K562 (cell line): ENCODE measurements around the gene KRT82. TPM values are rescaled to one million over a fixed set of nuclear protein-coding genes. Genes with fewer than 3 reads are reported as not detected.

Source experiments
- ATAC-seq: fragments of 200-7000 bp; cut with Tn5 transposase; 3 replicates; pipeline ENCODE4 v1.9.1; 2020; ENCODE audit warnings: moderate library complexity
- BruUV-seq: library from RNA; stranded (reverse); fragments of 400-500 nt; replicated peaks from 2 replicates; lab custom pipeline; 2021; lab: Mats Ljungman, UMichigan
- CTCF ChIA-PET: fragments of 300-600 bp; formaldehyde crosslinking; extraction: SDS; loops from one replicate; lab custom pipeline; 2021; ENCODE audit warnings: low intra/inter-chr PET ratio; lab: Yijun Ruan, JAX
- POLR2A ChIA-PET: fragments of 300-600, 350-650 bp; sonication (Branson Sonifier 250); formaldehyde crosslinking; extraction: SDS; loops from one replicate; lab custom pipeline; 2021; ENCODE audit warnings: antibody characterized with exemption, inconsistent platforms; lab: Yijun Ruan, JAX
- DNase-seq, 4 experiments: peaks; one replicate each; pipeline versions ENCODE4 v3.0.0 to v3.0.0-alpha.2; 2011 to 2018; ENCODE audit warnings: low spot score in 3 of 4, mixed read lengths in 3 of 4; ENCODE audit errors: extremely low read depth in 1 of 4
- FAIRE-seq: peaks from 2 replicates; lab custom pipeline; 2011; peaks lifted over from hg19 to GRCh38; lab: Jason Lieb, UNC
- H2AFZ ChIP-seq: 2 replicates; pipeline ENCODE4 v1.6.0; 2011; ENCODE audit warnings: low read depth, low read length, control low read depth, inconsistent platforms
- H3K27ac ChIP-seq: fragments of 200-600 bp; 3 replicates; pipeline ENCODE4 v1.8.0; 2011; ENCODE audit warnings: low read depth, mild to moderate bottlenecking, control low read depth, inconsistent platforms, low read length, moderate library complexity, mixed read lengths; ENCODE audit errors: extremely low read depth
- H3K27me3 ChIP-seq, 2 experiments: fragments of 300-600 bp in 1 of 2; 2 replicates in 1 of 2; 3 replicates in 1 of 2; pipeline versions ENCODE4 v1.6.0 to v1.8.0; 2011; ENCODE audit warnings: inconsistent platforms in 2 of 2, low read length in 2 of 2, mild to moderate bottlenecking in 1 of 2, mixed read lengths in 1 of 2, moderate library complexity in 1 of 2; ENCODE audit not compliant: control insufficient read depth in 2 of 2, insufficient read depth in 2 of 2
- H3K36me3 ChIP-seq: fragments of 300-600 bp; 3 replicates; pipeline ENCODE4 v1.8.0; 2011; ENCODE audit warnings: mild to moderate bottlenecking, low read length, inconsistent platforms; ENCODE audit not compliant: control insufficient read depth, insufficient read depth
- H3K4me1 ChIP-seq, 2 experiments: fragments of 200-600 bp in 1 of 2; replicated peaks in 1 of 2; 2 replicates in 1 of 2; 3 replicates in 1 of 2; pipeline versions ENCODE4 v1.5.1 to v1.8.0; 2011; ENCODE audit warnings: inconsistent platforms in 2 of 2, low read length in 2 of 2, mild to moderate bottlenecking in 1 of 2, mixed read lengths in 1 of 2, moderate library complexity in 1 of 2; ENCODE audit not compliant: control insufficient read depth in 2 of 2, insufficient read depth in 2 of 2
- H3K4me2 ChIP-seq: 2 replicates; pipeline ENCODE4 v1.6.1; 2011; ENCODE audit warnings: low read length, control low read depth, inconsistent platforms, mixed read lengths; ENCODE audit not compliant: insufficient read depth
- H3K4me3 ChIP-seq: fragments of 200-600 bp; sonication (generic), shearing (Covaris generic); 2 replicates; pipeline ENCODE4 v1.5.1; 2016; ENCODE audit warnings: control low read depth, inconsistent platforms
- H3K79me2 ChIP-seq: fragments of 200-600 bp; 3 replicates; pipeline ENCODE4 v1.8.0; 2011; ENCODE audit warnings: low read length, inconsistent platforms; ENCODE audit not compliant: control insufficient read depth, insufficient read depth
- H3K9ac ChIP-seq, 2 experiments: 2 replicates each; pipeline versions ENCODE4 v1.6.0 to v1.6.1; 2011; ENCODE audit warnings: low read depth in 2 of 2, low read length in 2 of 2, control low read depth in 1 of 2, inconsistent platforms in 1 of 2, mild to moderate bottlenecking in 1 of 2, mixed read lengths in 1 of 2; ENCODE audit not compliant: insufficient read depth in 1 of 2
- H3K9me1 ChIP-seq: one replicate; pipeline ENCODE4 v1.6.0; 2011; ENCODE audit warnings: inconsistent platforms, mild to moderate bottlenecking, low read length, moderate library complexity; ENCODE audit not compliant: control insufficient read depth, insufficient read depth
- H3K9me3 ChIP-seq: replicated peaks from 2 replicates; pipeline ENCODE4 v1.5.1; 2011; ENCODE audit warnings: low read depth, low read length, inconsistent platforms; ENCODE audit not compliant: control insufficient read depth, insufficient read depth
- H4K20me1 ChIP-seq: replicated peaks from 2 replicates; pipeline ENCODE4 v1.6.1; 2011; ENCODE audit warnings: low read length, inconsistent platforms, mixed read lengths; ENCODE audit not compliant: control insufficient read depth, insufficient read depth
- EGR1 ChIP-seq: fragments of 450-650 bp; conservative IDR thresholded peaks from 2 replicates; pipeline ENCODE4 v1.6.1; 2017; ENCODE audit warnings: mild to moderate bottlenecking
- KHSRP ChIP-seq: fragments of 450-650 bp; IDR thresholded peaks from 2 replicates; pipeline ENCODE4 v1.6.1; 2017
- RBM22 ChIP-seq: fragments of 200-400 bp; formaldehyde crosslinking; IDR thresholded peaks from 2 replicates; pipeline ENCODE4 v1.6.1; 2018; ENCODE audit warnings: low read length, low read depth; ENCODE audit not compliant: poor library complexity, severe bottlenecking
- ZNF134 ChIP-seq: fragments of 250-450 bp; sonication (Bioruptor Pico); conservative IDR thresholded peaks from 2 replicates; pipeline ENCODE4 v1.4.0; 2020
- ZNF263 ChIP-seq: sonication (generic); formaldehyde crosslinking; IDR thresholded peaks from 2 replicates; pipeline ENCODE4 v1.8.0; 2022; ENCODE audit warnings: mild to moderate bottlenecking, missing genetic modification reagents, borderline replicate concordance
- ZSCAN29 ChIP-seq: fragments of 450-650 bp; IDR thresholded peaks from 2 replicates; pipeline ENCODE4 v1.6.1; 2017
- WGBS: fragments of 100-300 bp; shearing (Covaris generic); methylation state at CpG from one replicate; pipeline ENCODE4 v1.1.6; 2016; ENCODE audit warnings: low coverage, mixed read lengths; ENCODE audit not compliant: insufficient coverage; ENCODE audit errors: missing lambda C conversion rate; 5-methylcytosine and 5-hydroxymethylcytosine counted together
- in situ Hi-C: fragments of 300-500 bp; cut with MboI; formaldehyde crosslinking; loops from 4 replicates; pipeline ENCODE4 v1.15.0; 2018; ENCODE audit warnings: inconsistent platforms, mixed read lengths
- intact Hi-C: fragments of 100-400 bp; cut with micrococcal nuclease; formaldehyde crosslinking; loops from 2 replicates; pipeline ENCODE4 v1.14.2; 2022
- polyA plus RNA-seq, 8 experiments: library from polyadenylated mRNA; depleted of rRNA in 4 of 8; stranded (reverse) in 5 of 8; unstranded in 3 of 8; fragments of >200 nt; fragmentation: Nextera tagmentation in 2 of 8; fragmentation: Illumina TruSeq in 1 of 8; extraction: Ambion mirVana in 2 of 8; extraction: Trizol in 1 of 8; gene quantifications; 2 replicates each; pipeline versions ENCODE4 v1.2.1 to v1.2.3, GENCODE V29; 2011 to 2014; ENCODE audit warnings: inconsistent platforms in 1 of 8, missing spikeins in 1 of 8
- total RNA-seq, 7 experiments: library from RNA; depleted of rRNA in 6 of 7; stranded (reverse); fragments of >200 nt in 6 of 7; fragmentation: Illumina TruSeq in 2 of 7; extraction: Trizol in 2 of 7; gene quantifications; 2 replicates each; pipeline versions ENCODE4 v1.2.1 to v1.2.3, GENCODE V29; 2011 to 2021; ENCODE audit warnings: low replicate concordance in 1 of 7

Gene KRT82
- total and polyA plus RNA-seq, 9 of the 15 experiments (the other 6 are each of a cell fraction or from before 2014, with no cell fraction given): not detected

DNA sequence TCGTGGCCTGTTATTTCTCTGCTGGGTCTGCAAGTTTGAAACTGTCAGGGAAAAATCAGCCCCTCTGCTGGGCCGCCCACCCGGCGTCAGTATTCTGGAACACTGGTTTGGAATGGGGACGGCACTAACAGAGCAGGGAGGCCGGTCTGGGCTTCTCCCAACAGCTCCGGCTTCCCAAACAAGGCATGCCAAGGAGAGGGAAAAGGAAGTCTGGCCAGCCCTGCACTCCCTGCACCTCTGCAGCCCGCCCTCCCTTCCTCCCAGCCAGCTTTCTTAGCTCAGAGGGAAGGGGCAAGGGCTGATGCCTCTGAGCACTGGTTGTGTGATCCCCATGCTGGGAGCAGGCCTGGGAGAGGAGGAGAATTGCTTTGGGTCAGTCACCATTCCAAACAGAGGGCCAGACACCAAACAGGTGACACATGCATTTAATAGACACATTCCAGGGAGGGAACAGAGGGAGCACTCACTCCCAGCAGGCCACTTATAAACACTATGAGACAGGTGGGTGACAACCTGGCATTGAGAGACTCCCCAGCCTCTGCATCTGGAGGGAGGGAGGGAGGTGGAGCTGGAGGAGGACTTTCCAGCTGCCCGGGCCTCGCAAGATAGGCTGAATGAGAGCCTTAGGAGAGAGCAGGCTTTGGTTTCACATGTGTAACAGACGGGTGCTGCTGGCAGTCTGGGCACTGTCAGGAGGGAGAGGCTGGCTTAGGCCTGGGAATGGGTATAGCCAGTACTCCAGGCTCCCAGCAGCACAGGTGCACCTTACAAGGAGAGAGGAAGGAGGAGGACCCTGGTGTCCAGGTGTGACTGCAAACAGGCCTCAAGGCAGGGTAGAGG lies 17.7 kb upstream of the KRT82 start:
- intact Hi-C loops (no loop called here), in situ Hi-C loops (loop anchor here (10.0 kb wide), 1 partner anchor 761 kb away; the partner anchor contains the start of genes CSAD and ZNF740)
- Histone ChIP-seq H3K27ac (no peak overlapping the region), H3K79me2 (no peaks in the 10 kb centered on the region), H3K4me1 (no peaks in the 10 kb centered on the region), H4K20me1 (peaks cover 3% of the 10 kb centered on the region; the same call in 1 of the 2 replicates), H3K36me3 (no peaks in the 10 kb centered on the region), H3K4me3 (no peak overlapping the region), H2AFZ (no peak overlapping the region), H3K9me1 (peaks cover 1% of the 10 kb centered on the region), H3K9ac (no peak overlapping the region; a peak in 1 of 4 replicates), H3K9me3 (no peaks in the 10 kb centered on the region), H3K4me2 (no peak overlapping the region), H3K27me3 (peaks cover 0 to 36% of the 10 kb centered on the region in 2 experiments; a peak in 3 of 5 replicates)
- ChIA-PET CTCF (no interaction called here), POLR2A (interaction anchor here (0.5 kb wide), 1 partner anchor 167 kb away, joined by 3 read pairs; no protein-coding TSS in a partner anchor)
- DNase-seq (no peak), ATAC-seq (no peak), FAIRE-seq (no peak)
- 0% methylated on average over 9 of the region's 11 CpGs for WGBS
- TF ChIP-seq EGR1 (no peak), RBM22 (no peak), ZNF263 (no peak), ZNF134 (no peak), KHSRP (no peak), ZSCAN29 (no peak)
- BruUV-seq: no TSS peak
